Muscle of leg (tissue), 11 donors: ENCODE results near the gene CACNG8. TPM values are rescaled to one million over a fixed set of nuclear protein-coding genes. Genes with fewer than 3 reads are reported as not detected.

Experiments used
- DNase-seq: peaks from one replicate; pipeline ENCODE4 v3.0.0; 2013
- H3K27ac ChIP-seq: one replicate; pipeline ENCODE4 v1.5.1; 2013; ENCODE audit warnings: mild to moderate bottlenecking, low read length, control low read depth
- H3K27me3 ChIP-seq: one replicate; pipeline ENCODE4 v1.6.1; 2013; ENCODE audit warnings: low read length; ENCODE audit not compliant: control insufficient read depth, insufficient read depth
- H3K36me3 ChIP-seq: one replicate; pipeline ENCODE4 v1.6.1; 2013; ENCODE audit warnings: low read length; ENCODE audit not compliant: control insufficient read depth, insufficient read depth
- H3K4me1 ChIP-seq: one replicate; pipeline ENCODE4 v1.6.1; 2013; ENCODE audit warnings: low read length; ENCODE audit not compliant: control insufficient read depth, insufficient read depth
- H3K4me3 ChIP-seq: one replicate; pipeline ENCODE4 v1.5.1; 2013; ENCODE audit warnings: low read length, control low read depth
- H3K9me3 ChIP-seq: replicated peaks from 2 replicates; pipeline ENCODE4 v1.6.1; 2013; ENCODE audit warnings: low read depth, low read length; ENCODE audit not compliant: control insufficient read depth
- WGBS: methylation state at CpG from one replicate; pipeline ENCODE4 v1.1.5; 2013; ENCODE audit warnings: missing lambda C conversion rate; ENCODE audit not compliant: insufficient coverage; 5-methylcytosine and 5-hydroxymethylcytosine counted together
- polyA plus RNA-seq, 8 donors: library from polyadenylated mRNA; unstranded; fragments of 120-200 nt; gene quantifications; one replicate each; pipeline versions ENCODE4 v1.2.1 to v1.2.3, GENCODE V29; 2013; ENCODE audit warnings: inconsistent platforms in 1 of 8, low replicate concordance in 1 of 8; ENCODE audit not compliant: insufficient read length in 8 of 8, insufficient read depth in 1 of 8
- total RNA-seq: library from RNA; stranded (reverse); fragments of 120-200 nt; gene quantifications from one replicate; pipeline ENCODE4 v1.2.4, GENCODE V29; 2013

Gene CACNG8
- total and polyA plus RNA-seq, 9 donors = 0.09 to 1.1 (median 0.61) TPM

- Histone ChIP-seq H3K36me3 (no peaks in the 10 kb centered on the region), H3K27ac (no peak overlapping the region), H3K9me3 (no peaks in the 10 kb centered on the region), H3K4me1 (no peaks in the 10 kb centered on the region), H3K27me3 (peaks cover 85% of the 10 kb centered on the region), H3K4me3 (no peak overlapping the region)
- DNase-seq = no peak
- WGBS = 2% methylated on average over 8 of the region's 8 CpGs
These were observed 1.9 kb upstream of the CACNG8 start for GRCh38 chr19:53960886-53961285.

DNA sequence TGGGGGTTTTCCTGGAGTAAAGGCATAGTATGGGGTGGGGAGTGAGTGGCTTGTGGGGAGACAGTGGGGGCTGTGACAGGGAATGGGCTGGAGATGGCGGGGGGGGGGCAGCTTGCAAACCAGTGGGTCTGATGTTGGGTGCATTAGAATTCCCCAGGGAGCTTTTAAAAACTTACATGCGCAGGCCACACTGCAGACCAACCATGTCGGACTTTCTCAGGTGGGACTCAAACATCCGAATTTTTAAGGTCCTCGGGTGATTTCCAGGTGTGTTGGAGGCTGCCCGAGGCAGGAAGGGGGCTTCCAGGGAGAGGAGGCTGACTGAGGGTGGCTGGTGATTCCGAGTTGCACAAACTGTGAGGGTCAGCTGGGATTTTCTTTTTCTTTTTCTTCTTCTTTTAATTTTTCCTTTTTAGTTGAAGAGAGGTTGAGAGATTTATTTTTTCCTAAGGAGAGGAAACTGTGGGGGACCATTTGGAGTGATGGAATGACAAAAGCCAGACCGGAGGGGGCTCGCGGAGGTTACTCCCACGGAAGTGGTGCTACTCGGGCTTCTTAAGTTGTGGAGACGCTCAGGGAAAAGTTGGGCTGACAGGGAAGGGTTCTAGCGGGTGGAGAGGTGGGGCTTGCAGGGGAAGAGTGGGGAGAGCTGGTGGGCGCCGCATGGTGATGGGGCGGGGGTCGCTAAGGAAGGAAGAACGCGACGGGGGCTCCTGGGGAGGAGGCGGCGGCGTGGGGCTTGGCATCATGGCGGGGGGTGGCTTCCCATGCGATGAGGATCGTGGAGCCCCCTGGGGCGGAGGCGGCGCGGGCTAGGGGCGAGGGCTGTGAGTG, 997 bp upstream of the CACNG8 start:
- H3K27ac ChIP-seq = no peak overlapping the region
- DNase-seq = no peak
- H3K27me3 ChIP-seq = peaks cover 84% of the 10 kb centered on the region
- no peaks in the 10 kb centered on the region for H3K9me3 ChIP-seq
- under 1% methylated on average over 17 of the region's 32 CpGs for whole genome bisulfite sequencing
- no peak overlapping the region for H3K4me3 ChIP-seq
- H3K36me3 ChIP-seq = no peaks in the 10 kb centered on the region
- H3K4me1 ChIP-seq = no peaks in the 10 kb centered on the region

DNA sequence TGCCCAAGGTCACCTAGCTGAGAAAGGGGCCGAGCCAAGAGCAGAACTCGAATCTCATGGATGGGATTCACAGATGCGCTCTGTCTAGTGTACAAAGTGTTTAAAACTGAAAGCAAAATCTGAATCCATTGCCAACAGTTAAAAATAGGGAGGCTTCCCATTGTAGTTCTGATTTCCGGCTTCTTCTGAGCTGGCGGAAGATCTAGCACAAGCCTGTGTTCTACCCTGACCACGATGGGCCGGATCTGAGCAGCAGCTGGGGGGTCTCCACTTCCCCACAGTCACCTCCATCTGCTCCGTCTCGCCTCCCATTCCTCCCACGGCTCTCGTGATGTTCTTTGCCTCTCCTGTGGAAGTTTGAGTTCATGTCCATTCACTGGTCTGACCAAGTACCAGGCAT, 2.4 kb downstream of the CACNG8 start:
- no peaks in the 10 kb centered on the region for H3K9me3 ChIP-seq
- no peak for DNase-seq
- no peaks in the 10 kb centered on the region for H3K4me1 ChIP-seq
- no peaks in the 10 kb centered on the region for H3K36me3 ChIP-seq
- H3K27me3 ChIP-seq = peaks cover 57% of the 10 kb centered on the region
- H3K4me3 ChIP-seq = no peak overlapping the region
- H3K27ac ChIP-seq = no peak overlapping the region
- WGBS = 81% methylated on average over 8 of the region's 11 CpGs

- Histone ChIP-seq H3K4me1 (no peaks in the 10 kb centered on the region), H3K36me3 (no peaks in the 10 kb centered on the region), H3K27ac (no peak overlapping the region), H3K4me3 (no peak overlapping the region), H3K9me3 (no peaks in the 10 kb centered on the region), H3K27me3 (peaks cover 39% of the 10 kb centered on the region)
- WGBS = no CpG with 5 or more reads among the region's 7 CpGs
- DNase-seq = no peak
These were observed 4.2 kb downstream of the CACNG8 start for GRCh38 chr19:53966931-53967330.

GRCh38 chr19:53969366-53969765, 6.6 kb downstream of the CACNG8 start:
- Histone ChIP-seq H3K27ac (no peak overlapping the region), H3K4me1 (no peaks in the 10 kb centered on the region), H3K36me3 (no peaks in the 10 kb centered on the region), H3K9me3 (no peaks in the 10 kb centered on the region), H3K27me3 (peaks cover 24% of the 10 kb centered on the region), H3K4me3 (no peak overlapping the region)
- WGBS = 80% methylated on average over 2 of the region's 6 CpGs
- no peak for DNase-seq

- no peak for DNase-seq
- 74% methylated on average over 5 of the region's 10 CpGs for WGBS
- H3K4me3 ChIP-seq = no peak overlapping the region
- no peaks in the 10 kb centered on the region for H3K9me3 ChIP-seq
- H3K36me3 ChIP-seq = no peaks in the 10 kb centered on the region
- no peak overlapping the region for H3K27ac ChIP-seq
- H3K4me1 ChIP-seq = no peaks in the 10 kb centered on the region
- H3K27me3 ChIP-seq = peaks cover 14% of the 10 kb centered on the region
These were observed 8.9 kb downstream of the CACNG8 start for GRCh38 chr19:53971673-53972072.

DNA sequence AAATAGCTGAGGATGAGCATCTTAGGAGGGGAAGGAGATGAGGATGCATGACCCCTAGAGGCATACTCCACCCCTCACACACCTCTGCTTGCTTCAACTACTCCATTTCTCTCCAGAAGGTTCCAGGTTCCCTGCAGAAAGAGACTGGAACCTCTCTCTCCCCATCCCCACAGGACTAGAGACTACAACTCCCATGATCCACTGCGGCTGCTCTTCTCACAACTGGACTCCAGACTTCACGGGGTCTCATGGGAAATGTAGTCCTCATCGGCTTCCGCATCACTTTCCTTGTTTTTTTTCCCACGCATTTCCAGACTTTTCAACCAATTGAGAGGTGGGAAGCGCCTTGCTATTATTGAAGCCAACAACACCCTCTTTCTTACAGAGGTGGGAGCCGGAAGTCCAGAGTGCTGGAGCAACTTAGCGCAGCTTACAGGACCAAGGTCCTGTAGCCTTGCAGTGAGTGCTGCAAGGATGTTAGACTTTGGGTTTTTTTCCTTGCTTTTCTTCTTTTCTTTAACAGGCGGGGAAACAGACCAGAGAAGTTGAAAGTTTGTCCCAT, 14.8 kb downstream of the CACNG8 start:
- H3K27ac ChIP-seq = peak overlapping the region; percentile 20
- 4% methylated on average over 3 of the region's 9 CpGs for WGBS

DNA sequence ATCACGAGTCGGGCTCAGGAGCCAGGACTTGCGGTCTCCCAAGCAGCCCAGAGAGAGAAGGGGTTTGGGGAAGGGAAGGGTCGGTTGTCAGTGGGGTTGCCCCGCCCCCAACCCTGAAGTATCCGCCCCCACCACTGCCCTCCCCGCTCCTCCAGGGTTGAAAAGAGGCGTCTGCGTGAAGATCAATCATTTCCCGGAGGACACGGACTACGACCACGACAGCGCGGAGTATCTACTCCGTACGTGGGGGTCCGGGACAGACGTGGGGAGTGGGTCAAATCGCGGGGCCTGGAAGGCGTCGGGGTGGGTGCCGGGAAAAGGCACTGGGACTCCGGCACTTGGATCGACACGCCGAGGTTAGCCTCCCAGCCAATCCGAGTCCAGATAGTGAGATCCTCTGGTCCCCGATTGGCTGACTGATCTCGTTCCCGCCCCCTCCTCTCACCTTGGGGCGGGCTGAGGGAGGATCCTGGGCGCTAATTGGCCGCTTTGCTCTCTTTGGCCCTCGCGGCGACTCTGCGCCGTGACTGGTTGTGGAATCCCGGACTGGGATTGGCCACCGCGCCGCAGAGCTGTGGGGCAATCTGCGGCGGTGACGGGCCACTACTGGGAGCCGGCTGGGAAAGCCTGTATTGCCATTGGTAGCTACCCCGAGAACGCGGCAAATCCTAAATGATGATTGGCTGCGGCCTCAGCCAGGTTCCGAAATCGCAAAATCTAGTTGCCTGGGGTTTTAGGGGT, 15.4 kb downstream of the CACNG8 start:
- H3K9me3 ChIP-seq = no peaks in the 10 kb centered on the region
- 1% methylated on average over 45 of the region's 54 CpGs for WGBS
- H3K27me3 ChIP-seq = peaks cover 52% of the 10 kb centered on the region
- peak overlapping the region; percentile 30 for H3K4me3 ChIP-seq
- H3K27ac ChIP-seq = peak overlapping the region; percentile 20
- peak; percentile 78 for DNase-seq
- H3K4me1 ChIP-seq = peaks cover 31% of the 10 kb centered on the region
- H3K36me3 ChIP-seq = no peaks in the 10 kb centered on the region

More for the DNA sequence above, 14.8 kb downstream of the CACNG8 start:
- DNase-seq = peak; percentile 93
- Histone ChIP-seq H3K4me1 (peaks cover 31% of the 10 kb centered on the region), H3K9me3 (no peaks in the 10 kb centered on the region), H3K36me3 (no peaks in the 10 kb centered on the region), H3K4me3 (peak overlapping the region; percentile 30), H3K27me3 (peaks cover 52% of the 10 kb centered on the region)

DNA sequence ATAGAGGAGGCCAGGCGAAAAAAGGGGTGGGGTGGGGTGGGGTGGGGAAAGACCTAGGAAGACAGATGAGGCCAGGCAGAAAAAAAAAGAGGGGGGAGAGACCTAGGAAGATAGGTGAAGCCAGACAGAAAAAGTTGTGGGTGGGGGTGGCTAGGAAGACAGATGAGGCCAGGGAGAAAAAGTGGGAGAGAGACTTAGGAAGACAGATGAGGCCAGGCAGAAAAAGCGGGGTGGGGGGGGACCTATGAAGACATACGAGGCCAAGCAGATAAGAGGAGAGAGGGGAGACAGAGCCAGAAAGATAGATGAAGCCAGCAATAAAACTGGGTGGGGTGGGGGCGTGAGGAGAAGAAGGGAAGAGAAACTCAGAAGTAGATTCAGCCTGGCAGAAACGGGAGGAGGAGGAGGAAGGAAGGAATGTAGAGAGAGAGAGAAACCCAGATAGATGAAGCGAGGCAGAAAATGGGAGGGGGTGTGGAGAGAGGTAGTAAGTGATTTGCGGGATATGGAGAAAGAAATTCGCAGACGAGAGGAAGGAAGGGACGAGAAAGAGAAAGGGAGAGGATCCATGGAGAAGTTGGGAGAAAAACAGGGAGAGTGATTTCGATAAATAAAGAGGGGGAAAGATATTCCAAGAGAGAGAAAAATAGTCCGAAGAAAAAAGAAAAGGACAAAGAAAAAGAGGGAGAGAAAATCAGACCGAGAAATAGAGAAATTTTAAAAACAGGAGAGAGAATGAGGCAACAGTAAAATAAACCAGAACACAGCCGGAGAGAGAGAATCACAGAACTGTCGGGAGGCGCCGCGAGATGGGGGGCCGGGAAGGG, 16.5 kb downstream of the CACNG8 start:
- H3K4me3 ChIP-seq = peak overlapping the region; percentile 29

More for the DNA sequence above, 16.5 kb downstream of the CACNG8 start:
- H3K9me3 ChIP-seq = no peaks in the 10 kb centered on the region
- 3% methylated on average over 17 of the region's 19 CpGs for WGBS
- no peaks in the 10 kb centered on the region for H3K36me3 ChIP-seq
- no peak overlapping the region for H3K27ac ChIP-seq
- H3K4me1 ChIP-seq = peaks cover 31% of the 10 kb centered on the region
- no peak for DNase-seq
- peaks cover 60% of the 10 kb centered on the region for H3K27me3 ChIP-seq
